ENCODE measurements around the gene PLAC1.

Gene PLAC1

DNA sequence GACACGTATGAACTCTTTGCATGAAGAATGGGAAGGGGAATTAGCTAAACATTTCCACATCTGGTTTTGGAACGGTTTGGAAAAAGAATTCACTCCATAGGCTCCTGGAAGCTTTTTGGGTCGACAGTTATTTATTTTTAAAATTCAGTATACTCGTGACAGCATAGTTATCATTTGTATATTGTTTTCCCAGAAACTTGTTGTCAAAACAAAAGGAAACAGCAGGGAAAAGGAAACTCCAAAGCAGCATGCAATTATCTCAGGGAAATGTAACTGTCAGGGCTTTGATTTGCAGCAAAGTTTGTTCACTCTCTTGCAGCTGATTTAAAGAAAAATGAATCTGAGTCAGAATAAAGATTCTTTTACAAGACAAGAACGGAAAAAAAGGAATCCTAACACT lies 86.5 kb downstream of the PLAC1 start:
- DNase-seq = no peak

DNA sequence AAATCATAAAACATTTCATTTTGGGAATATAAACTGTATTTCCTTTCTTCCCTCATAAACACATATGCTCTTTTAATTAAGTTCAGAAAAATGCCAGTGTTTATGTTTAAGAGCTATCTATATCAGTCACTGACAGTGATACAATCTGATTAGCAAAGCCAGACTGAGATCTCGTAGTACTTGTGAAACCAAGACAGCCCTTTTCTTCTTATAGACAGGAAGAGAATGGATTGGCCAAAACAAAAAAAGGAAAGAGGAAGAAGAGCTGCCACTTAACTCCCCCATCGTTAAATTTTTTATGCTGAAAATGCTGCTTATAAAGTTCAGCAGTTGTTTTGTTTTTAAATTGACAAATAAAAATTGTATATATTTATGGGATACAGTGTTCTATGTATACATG lies 87.4 kb downstream of the PLAC1 start:
- DNase-seq = no peak

DNA sequence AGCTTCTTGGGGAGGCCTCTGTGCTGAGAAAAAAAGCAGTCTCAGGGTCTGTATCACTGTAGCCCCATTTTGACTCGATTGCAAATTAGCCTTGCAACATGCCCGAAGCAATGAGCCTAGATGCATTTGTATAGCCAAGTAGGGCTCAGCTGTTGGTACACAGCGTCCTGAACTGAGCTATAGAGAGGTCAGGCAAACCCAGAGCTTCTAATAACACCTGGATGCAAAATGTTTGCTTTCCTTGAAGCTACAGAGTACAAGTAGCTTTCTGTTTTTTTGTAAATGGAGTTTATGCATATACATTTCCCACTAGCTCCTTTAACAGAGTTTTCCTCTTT lies 87.8 kb downstream of the PLAC1 start:
- no peak for DNase-seq

DNA sequence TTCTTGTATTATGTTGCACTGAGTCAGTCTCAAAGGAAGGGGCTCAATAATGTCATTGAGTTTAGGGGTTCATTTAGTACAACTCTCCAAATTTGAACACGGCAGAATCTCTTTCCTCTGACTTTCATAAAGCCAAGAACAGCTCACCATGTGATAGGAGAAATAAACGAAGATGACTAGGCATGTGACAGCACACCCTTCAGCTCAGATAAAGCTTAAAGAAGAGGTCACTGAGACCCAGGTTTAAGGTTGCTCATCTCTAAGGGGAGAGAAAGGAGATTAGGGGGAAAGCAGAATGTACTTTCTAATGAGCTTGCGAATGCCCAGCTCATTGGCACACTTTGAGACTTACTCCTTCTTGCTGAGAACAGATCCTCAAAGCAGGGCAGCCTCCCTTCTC lies 89.0 kb downstream of the PLAC1 start:
- DNase-seq = no peak

DNA sequence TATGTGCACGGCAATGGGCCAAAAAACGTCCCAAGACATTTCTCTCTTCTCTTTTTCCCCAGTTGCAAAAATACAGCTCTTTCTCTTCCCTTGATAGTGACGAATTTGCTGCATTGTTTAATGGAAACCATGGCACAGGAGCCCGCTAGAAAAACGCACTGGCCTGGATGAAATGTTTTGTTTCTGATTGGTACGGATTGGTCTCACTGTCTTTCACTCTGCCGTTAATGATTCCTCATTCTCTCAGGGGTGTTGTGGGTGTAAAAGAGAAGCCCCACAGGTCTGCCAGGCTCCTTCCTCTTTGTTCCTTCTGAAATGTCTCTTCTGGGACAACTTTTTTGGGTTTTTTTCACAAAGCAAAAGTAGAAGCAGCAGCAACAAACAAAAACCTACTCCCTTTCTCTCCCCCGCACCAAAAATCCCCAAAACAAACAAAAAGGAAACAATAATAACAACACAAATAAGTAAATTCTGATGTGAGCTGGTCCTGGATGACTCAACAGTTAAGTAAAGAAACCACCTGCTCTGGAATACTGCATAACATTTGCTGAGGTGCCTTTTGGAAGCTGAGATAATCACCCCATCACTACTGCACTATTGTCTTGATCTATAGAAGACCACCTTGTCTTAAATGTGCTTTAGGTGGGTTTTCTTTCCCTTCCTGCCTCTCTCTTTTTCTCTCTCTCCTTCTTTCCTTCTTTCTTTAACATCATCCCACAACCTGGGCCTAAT lies 89.8 kb downstream of the PLAC1 start:
- DNase-seq = no peak

DNA sequence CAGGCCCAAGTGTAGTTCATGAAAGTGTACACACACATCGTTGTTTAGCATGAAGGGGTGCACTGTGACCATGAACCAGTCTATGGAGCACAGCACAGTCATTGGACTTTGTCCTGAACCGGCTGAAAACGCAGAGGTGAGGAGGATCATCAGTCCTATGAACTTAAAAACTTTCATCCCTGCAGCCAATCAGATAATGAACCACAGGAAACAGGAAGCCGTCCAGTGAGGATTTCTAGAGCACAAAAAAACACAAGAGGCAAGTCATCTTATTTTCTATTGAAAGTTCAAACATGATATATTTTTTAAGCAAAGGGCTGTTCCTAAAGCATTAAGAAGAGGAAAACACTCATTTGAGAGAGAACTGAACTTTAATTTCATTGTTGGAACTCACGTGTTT lies 91.8 kb downstream of the PLAC1 start:
- no peak for DNase-seq

DNA sequence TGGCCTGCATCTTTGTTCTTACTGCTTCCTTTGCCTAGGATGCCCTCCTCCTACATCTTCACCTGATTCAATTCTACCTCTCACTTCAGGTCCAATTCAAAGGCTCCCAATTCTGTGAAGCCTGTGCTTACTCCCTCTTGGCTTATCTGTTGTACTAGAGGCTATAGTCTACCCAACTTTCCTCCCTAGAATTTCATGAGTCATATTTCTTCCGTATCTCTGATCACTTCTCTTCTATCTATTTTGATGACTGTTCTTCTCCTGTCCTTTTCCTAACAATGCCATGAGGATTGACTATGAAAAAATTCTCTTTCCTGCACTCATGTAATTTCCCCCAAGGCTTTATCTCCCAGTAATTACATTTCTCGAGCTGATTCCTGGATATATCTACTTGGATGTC lies 96.3 kb downstream of the PLAC1 start:
- no peak for DNase-seq

DNA sequence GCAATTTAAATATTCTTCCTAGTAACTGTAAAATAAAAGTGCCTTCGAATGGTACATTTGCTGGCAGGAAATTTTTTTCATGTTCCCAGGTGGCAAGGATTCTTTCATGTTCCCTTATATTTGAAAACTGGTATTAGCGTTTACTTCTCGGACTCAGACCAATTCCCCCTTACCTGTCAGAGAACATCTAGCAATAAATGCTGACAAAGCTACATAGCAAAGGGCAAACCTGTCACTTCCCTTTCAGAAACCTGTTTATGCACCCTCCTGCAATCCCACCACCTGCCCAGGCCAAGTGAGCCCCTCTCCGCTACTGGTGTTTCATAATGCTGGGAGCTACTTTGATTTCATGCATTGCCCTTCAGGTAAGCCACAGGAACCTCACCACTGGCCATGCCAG lies 100.1 kb downstream of the PLAC1 start:
- DNase-seq = no peak

DNA sequence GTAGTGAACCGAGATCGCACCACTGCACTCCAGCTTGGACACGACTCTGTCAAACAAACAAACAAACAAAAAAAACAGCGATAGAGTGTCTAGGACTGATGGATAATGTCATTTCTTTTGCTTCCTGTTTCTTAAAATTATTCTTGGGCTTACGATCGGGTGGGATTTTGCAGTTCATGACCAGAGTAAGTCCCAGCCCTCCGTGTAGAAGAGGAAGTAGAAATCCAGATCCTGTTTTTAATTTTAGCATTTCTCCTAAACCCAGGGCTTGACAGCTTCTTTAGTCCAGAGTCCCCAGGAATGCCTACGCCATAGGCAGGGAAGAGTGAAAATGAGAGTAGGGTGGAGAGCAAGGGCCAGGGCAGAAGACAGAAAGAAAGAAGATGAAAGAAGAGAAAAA lies 104.0 kb downstream of the PLAC1 start:
- DNase-seq = no peak

DNA sequence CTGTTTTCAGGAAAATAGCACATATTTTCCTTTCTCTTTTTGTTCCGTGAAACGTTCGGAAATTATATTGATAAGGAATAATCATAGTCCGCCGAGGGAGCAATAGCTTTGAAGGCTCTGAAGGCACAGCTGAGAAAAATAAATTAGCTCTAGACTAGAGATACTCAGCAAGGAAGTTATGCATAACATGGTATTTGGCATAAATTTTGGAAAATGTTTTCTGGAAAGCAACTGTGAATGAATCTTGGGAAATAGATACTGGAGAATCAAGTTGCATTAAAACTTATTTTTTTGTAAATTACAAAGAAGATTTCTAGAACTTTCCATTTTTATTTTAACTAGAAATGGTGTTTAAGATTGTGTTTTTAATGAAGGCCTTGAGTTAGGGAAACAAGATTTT lies 105.9 kb downstream of the PLAC1 start:
- no peak for DNase-seq

DNA sequence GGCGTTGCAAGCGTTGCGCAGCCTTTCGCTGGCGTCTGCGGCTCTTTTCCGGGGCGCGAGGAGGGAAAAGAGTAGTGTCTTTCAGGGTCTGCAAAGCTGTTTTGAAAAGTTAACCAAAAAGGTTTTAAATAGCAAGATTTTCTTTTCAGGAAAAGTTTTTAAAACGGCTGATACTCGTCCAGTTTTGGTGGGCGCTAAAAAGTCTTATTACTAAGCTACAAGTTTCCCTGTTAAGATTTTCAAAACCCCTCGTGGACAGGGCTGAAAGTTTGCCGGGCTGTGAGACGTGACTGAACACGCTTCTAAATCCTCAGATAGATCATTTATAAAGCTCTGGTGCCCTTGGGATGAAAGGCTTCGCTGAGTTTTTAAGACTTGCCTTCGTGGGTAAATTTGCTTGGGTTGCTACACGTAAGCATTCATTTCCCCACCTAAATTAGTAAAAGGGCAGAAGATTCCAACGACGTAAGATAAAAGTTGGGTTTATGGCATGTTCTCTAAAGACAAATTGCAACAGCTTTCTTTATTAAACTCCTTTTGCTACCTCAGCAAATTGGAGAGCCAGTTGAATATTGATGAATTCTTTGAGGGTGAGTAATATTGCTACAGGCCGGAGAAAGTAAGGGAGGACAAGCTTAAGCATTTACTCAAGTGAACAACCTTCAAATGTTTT lies 106.8 kb downstream of the PLAC1 start:
- no peak for DNase-seq

DNA sequence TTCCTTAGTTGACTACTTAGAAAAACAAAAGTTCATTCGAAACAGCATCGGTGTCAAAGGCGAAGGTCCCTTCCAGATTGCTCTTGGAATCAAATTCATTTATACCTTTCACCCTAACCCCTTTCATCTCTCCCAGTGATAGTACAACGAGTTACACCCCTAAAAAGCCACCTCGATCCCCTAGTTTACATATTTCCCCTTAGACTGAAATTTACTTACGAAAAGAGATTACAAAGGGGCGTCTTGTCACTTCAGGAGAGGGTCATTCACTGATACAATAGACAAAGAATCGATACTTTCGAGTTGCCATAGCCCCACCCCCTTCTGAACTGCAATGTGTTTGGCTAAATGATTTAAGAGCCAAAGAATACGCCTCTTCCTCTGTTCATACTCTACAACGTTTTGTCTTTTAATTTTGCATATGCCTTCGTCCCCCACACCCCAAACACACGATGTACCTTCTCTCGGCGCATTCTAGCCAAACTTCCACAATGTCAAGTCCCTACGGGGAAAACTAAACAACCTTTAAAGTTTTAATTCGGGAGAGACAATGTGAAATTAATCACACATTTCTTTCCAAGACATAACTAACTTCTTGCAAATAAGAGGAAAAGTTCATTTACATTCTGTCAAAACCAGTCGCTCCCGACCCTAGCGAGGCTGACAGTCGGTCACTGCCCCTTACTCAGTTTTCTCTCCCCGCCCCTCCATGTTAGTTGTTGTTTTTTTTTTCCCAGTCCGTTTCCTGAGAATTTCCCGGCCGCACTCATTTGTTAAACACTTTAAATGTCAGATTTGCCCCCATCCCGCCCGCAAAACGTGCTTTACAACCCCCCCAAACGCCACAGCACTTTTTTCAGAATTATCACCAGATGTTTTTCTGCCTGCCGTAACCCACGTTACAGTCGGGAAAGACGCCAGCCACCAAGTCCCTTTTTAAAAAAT lies 109.7 kb downstream of the PLAC1 start:
- no peak for DNase-seq

DNA sequence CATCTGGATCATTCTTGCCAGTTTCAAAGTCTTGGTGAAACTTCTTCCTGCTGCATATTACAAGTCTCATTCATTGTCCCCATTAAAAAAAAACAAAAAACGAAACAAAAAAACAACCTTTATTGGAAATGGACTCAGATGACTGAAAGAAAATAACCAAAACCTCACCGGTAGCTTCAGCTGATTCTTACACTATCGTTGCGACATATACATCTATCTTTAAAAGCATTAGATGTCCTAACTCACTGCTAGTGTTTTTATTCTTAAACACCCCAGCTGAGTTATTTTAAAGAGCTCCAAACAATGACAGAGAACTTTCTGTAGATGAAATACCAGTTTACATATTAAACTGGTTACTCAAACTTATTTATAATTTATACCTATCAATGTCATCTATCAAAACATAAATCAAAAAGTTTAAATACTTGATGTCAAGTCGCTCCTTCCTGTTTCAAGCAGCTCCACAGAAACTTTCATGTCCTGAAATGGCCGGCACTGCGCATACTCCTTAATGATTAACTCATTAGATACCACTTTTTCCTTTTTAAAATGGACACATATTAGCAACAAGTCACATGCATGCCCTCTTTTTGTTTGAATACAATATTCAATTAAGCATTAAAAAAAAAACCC lies 111.1 kb downstream of the PLAC1 start:
- DNase-seq = no peak

DNA sequence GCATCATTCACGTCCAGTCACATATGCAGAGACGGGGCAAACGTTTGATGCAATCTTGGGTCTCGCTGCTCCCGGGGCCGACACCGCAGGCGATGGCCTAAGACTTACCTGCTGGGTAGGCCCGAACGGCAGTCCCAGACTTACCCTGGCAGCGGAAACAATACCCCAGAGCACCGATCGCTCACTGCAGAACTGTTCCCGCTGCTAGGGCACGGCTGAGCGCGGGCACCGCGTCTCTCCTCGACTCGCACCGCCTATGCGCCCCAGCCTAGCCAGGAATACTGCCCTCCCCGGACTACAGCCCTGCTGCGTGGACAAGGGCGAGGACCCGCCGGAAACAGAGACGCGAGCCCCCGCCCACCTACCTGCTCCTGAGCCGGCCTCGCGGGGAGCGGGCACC lies 112.1 kb downstream of the PLAC1 start:
- no peak for DNase-seq

DNA sequence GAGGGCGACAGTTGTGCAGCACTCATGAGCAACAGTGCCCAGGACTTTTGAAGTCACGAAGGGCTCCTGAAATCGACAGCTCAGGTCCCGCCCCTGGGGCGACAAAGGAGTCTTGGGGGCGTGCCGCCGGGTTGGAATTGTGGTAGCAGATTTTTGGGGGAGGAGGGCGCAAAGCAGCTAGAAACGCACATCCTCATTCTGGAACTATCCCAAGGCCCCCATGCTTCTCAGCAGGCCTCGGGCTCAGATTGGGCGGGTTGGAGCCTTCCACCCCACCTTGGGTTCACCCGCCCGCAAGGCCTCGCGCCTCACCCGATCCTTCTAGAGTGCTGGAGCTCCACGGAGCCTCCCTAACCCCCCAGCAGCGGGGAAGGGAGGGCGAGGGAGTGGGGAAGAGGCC lies 112.8 kb downstream of the PLAC1 start:
- DNase-seq = no peak

DNA sequence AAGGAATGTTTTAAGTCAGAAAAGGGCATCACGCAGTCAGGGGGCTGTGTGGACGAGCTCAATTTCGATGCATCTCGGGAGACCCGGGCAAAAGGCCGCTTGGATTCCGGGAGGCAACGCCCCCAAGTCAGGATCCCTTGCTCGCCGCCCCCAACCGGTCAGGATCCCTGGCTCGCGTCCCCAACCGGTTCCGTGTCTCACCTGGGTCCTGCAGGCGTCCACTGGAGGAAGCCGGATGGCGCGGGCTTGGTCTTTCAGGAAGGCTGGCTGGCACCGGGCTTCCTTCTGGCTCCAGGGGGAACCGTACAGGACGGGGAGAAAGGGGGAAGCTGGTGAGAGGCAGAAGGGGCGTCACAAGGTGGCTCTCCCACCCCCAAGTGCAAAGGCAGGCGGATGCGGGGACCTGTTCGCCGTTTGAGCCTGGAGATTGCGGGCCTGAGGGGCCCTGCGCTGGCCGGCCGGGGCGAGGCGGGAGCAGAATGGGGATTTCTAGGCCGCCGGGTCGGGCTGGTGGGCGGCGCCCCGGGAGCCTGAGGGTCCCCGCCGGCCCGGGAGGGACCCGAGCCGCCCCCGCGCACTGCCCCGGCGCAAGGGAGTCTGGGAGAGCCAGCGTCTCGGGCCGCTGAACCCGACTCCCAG lies 113.6 kb downstream of the PLAC1 start:
- no peak for DNase-seq

DNA sequence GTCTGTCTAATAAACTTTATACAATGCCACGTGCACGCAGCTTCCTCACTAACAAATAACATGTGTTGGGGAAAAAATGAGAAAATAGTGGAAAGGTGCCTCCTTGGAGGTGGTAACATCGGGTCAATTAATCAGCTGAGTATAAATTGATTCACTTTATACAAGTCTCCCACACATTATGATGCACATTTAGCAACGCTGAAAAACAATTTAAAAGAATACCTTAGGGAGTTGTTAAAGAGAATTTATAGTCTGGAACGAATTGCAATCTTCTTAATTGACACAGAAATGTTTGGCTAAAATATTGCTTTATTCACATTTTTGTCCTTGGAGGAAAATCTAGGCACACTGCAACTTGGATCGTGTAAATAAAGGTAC lies 114.1 kb downstream of the PLAC1 start:
- no peak for DNase-seq

DNA sequence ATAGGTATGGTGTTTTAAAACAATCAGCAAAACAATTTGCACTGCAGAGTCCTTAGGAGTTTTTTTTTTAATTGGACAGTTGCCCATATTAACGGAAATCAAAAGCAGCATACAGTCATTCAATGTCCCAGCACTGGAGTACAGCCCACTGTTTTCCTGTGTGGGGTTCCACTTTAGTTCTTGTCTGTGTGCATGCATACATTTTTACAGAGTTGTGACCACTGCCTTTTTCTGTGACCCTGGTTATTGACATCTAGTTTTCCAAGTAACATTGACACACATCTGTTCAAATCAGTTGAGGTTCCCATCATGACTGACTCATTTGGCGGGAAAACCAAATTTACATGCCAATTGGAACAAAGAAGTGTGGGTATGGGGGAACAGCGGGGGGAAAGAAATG lies 115.0 kb downstream of the PLAC1 start:
- no peak for DNase-seq

DNA sequence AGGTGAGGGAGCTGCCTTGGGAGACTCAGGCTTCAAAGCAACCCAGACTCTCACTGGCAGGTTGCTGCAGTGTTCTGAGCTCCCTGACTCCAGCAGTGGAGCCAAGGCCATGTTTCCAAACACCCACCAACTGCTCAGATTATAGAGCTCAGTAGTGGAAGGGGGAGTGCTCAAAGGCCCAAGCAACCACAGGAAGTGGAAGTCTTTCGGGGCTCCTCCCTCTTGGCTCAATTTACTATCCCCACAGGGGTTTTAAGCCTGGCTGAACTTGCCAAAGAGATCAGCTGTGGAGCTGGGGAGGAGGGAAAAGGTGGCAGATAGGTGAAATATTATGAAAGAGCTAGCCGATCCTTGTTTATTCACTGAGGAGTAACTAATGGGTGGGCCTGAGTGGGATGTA lies 115.8 kb downstream of the PLAC1 start:
- DNase-seq = no peak

DNA sequence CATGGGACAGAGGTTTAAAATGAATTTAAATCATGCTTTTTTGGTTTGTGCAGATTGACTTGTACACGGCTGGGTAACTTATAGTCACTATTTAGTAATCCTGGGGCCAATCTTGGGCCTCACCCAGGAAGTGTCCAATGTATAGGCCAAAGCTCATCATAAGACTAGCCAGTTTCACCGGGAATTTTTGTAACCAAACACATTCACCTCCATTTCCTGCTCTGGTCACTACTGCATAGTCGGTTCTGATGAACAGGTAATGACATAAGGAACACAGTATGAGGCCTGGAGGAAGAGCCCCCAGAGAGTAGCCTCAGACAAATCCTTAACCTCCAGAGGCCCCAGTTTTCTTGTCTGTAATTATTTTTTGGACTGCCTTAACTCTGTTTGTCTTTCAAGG lies 116.4 kb downstream of the PLAC1 start:
- DNase-seq = no peak

DNA sequence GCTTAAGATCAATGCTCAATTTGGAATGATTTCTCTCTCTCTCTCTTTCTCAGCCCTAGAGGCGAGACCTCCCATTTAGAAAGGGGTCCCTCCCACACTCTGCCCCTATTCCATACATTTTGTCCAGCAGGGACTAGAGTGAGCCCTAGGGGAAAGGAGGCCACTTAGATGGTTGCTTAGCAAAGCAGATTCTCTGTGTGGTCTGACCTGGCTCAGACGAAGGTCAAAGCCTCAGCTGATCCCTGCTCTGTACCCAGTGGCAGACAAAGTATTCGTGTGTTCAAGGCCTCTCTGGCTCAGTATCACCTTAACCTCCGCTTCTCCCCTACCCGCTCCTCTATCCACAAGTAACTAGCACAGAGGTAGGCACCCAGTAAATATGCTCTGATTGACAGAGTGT lies 120.0 kb downstream of the PLAC1 start:
- DNase-seq = no peak

DNA sequence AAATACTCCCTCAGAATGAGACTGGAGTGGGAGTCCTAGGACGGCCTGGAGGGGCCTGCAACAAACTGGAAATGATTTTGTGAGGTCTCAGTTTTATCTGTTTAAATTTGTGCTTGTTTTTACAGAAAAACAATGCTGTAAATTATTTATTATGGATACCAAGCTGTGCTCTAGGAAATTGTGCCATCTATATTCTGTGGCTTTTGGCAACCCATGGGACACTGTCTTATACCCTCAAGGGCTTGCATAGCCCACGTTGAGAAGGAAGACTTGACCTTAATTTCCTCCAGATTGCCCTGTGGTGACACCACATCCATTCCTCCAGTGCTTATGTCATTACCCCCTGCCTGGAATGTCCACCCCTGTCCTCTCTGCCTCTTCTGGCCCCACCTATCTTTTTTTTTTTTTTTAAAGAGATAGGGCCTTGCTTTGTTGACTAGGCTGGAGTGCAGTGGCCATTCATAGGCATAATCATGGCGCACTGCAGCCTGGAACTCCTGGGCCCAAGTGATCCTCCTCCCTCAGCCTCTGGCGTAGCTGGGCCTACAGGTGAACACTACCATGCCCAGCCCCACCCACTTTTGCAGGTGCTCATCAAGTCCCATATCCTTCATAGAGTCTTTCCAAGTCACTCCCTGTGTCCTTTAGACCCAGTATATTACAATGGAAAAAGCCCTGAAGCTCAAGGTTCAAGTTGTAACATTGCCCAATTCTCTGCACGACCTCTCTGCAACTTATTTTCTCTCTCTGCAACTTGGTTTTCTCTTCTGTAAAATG lies 120.9 kb downstream of the PLAC1 start:
- no peak for DNase-seq
